Prostate gland (tissue), 2 donors: ENCODE data around the gene BMP6.

ENCODE experiments used
- POLR2A ChIP-seq: fragments of 450-650 bp; IDR thresholded peaks from one replicate; pipeline ENCODE4 v1.6.1; 2016; ENCODE audit warnings: antibody characterized with exemption, mild to moderate bottlenecking
- POLR2AphosphoS5 ChIP-seq: sonication (generic); formaldehyde crosslinking; IDR thresholded peaks from one replicate; pipeline ENCODE4 v1.6.1; 2017; ENCODE audit warnings: antibody characterized with exemption
- TF ChIP-seq, protein P1 (sequence below), 4 experiments: fragments of 200-600 bp in 2 of 4; fragments of 450-650 bp in 2 of 4; sonication (generic) in 2 of 4; IDR thresholded peaks; 1 replicate in 3 of 4; 2 replicates in 1 of 4; pipeline ENCODE4 v1.5.1; 2016 to 2019; ENCODE audit warnings: antibody characterized with exemption in 4 of 4, mild to moderate bottlenecking in 2 of 4, moderate library complexity in 2 of 4

- TF ChIP-seq, protein P1, sequence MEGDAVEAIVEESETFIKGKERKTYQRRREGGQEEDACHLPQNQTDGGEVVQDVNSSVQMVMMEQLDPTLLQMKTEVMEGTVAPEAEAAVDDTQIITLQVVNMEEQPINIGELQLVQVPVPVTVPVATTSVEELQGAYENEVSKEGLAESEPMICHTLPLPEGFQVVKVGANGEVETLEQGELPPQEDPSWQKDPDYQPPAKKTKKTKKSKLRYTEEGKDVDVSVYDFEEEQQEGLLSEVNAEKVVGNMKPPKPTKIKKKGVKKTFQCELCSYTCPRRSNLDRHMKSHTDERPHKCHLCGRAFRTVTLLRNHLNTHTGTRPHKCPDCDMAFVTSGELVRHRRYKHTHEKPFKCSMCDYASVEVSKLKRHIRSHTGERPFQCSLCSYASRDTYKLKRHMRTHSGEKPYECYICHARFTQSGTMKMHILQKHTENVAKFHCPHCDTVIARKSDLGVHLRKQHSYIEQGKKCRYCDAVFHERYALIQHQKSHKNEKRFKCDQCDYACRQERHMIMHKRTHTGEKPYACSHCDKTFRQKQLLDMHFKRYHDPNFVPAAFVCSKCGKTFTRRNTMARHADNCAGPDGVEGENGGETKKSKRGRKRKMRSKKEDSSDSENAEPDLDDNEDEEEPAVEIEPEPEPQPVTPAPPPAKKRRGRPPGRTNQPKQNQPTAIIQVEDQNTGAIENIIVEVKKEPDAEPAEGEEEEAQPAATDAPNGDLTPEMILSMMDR (IDR thresholded peaks at IDR 0.05) = no peak
- no peak for TF ChIP-seq POLR2A
- no peak for TF ChIP-seq POLR2AphosphoS5
These were observed 121.3 kb downstream of the BMP6 start for GRCh38 chr6:7846966-7847818.
